Measurements from ENCODE around the gene AMHR2. TPM values are rescaled to one million over a fixed set of nuclear protein-coding genes. Genes with fewer than 3 reads are reported as not detected.
"Not testable (repeated sequence)": the region's sequence is repeated elsewhere in the genome, so short reads cannot be mapped to it uniquely, and the experiment has no call there.

AMHR2 gene
- total RNA-seq, 1 donor = not detected

- peak; percentile 67 for DNase-seq (ENCODE audit: low read depth)
- peak overlapping the region; percentile 63 for H3K4me3 ChIP-seq (ENCODE audit: low read depth, low read length)
- TF ChIP-seq, protein P1, sequence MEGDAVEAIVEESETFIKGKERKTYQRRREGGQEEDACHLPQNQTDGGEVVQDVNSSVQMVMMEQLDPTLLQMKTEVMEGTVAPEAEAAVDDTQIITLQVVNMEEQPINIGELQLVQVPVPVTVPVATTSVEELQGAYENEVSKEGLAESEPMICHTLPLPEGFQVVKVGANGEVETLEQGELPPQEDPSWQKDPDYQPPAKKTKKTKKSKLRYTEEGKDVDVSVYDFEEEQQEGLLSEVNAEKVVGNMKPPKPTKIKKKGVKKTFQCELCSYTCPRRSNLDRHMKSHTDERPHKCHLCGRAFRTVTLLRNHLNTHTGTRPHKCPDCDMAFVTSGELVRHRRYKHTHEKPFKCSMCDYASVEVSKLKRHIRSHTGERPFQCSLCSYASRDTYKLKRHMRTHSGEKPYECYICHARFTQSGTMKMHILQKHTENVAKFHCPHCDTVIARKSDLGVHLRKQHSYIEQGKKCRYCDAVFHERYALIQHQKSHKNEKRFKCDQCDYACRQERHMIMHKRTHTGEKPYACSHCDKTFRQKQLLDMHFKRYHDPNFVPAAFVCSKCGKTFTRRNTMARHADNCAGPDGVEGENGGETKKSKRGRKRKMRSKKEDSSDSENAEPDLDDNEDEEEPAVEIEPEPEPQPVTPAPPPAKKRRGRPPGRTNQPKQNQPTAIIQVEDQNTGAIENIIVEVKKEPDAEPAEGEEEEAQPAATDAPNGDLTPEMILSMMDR (IDR thresholded peaks at IDR 0.05; ENCODE audit: insufficient read depth, low read depth, low read length) = no peak
Measured at GRCh38 chr12:53380794-53381730, 42.6 kb upstream of the AMHR2 start.

GRCh38 chr12:53381731-53382630 lies 41.7 kb upstream of the AMHR2 start:
- H3K4me3 ChIP-seq (ENCODE audit: low read depth, low read length) = peak overlapping the region; percentile 63
- DNase-seq (ENCODE audit: low read depth) = peak; percentile 69
- TF ChIP-seq, protein P1 (IDR thresholded peaks at IDR 0.05; ENCODE audit: insufficient read depth, low read depth, low read length) = peak; percentile 43

DNA sequence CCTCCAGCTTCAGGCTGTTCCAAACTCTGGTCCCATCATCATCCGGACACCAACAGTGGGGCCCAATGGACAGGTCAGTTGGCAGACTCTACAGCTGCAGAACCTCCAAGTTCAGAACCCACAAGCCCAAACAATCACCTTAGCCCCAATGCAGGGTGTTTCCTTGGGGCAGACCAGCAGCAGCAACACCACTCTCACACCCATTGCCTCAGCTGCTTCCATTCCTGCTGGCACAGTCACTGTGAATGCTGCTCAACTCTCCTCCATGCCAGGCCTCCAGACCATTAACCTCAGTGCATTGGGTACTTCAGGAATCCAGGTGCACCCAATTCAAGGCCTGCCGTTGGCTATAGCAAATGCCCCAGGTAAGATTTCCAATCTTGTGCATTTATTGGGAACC lies 40.4 kb upstream of the AMHR2 start:
- peak overlapping the region; percentile 50 for H3K4me3 ChIP-seq (ENCODE audit: low read depth, low read length)
- no peak for DNase-seq (ENCODE audit: low read depth)
- TF ChIP-seq, protein P1 (IDR thresholded peaks at IDR 0.05; ENCODE audit: insufficient read depth, low read depth, low read length) = no peak

DNA sequence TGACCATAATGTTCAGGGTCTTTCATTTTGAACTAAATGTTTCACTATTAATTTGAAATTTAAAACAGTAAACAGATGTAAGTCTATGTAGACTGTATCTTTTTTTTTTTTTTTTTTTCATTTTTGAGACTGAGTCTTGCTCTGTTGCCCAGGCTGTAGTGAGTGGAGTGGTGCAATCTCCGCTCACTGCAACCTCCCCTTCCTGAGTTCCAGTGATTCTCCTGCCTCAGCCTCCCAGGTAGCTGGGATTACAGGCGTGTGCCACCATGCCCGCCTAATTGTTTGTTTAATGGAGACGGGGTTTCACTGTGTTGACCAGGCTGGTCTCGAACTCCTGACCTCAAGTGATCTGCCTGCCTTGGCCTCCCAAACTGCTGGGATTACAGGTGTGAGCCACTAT lies 37.3 kb upstream of the AMHR2 start:
- not testable (repeated sequence) for H3K4me3 ChIP-seq (ENCODE audit: low read depth, low read length); DNase-seq (ENCODE audit: low read depth)

GRCh38 chr12:53388932-53389331 lies 34.7 kb upstream of the AMHR2 start:
- peak overlapping the region; percentile 10 for H3K4me3 ChIP-seq (ENCODE audit: low read depth, low read length)
- no peak for DNase-seq (ENCODE audit: low read depth)
- TF ChIP-seq, protein P1 (IDR thresholded peaks at IDR 0.05; ENCODE audit: insufficient read depth, low read depth, low read length) = no peak

GRCh38 chr12:53389702-53390101 lies 34.0 kb upstream of the AMHR2 start:
- TF ChIP-seq, protein P1 (IDR thresholded peaks at IDR 0.05; ENCODE audit: insufficient read depth, low read depth, low read length) = no peak
- H3K4me3 ChIP-seq (ENCODE audit: low read depth, low read length) = no peak overlapping the region
- DNase-seq (ENCODE audit: low read depth) = no peak

DNA sequence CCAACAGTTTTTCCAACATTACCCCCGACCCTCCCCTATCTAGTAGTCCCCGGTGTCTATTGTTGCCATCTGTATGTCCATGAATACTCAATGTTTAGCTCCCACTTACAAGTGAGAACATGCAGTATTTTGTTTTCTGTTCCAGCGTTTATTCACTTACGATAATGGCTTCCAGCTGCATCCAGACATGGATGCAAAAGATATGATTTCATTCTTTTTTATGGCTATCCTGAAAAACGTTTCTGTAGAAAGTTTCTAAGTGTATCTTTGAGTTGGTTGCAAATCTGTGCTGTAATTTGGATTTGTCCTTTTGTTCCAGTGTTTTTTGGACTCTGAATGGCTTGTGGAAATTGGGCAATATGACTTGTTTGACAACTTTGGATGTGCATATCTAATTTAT lies 31.9 kb upstream of the AMHR2 start:
- no peak for DNase-seq (ENCODE audit: low read depth)
- TF ChIP-seq, protein P1 (IDR thresholded peaks at IDR 0.05; ENCODE audit: insufficient read depth, low read depth, low read length) = no peak
- H3K4me3 ChIP-seq (ENCODE audit: low read depth, low read length) = no peak overlapping the region

Data from fibroblast of villous mesenchyme (primary cell).